OCI-LY1 (cell line): ENCODE measurements around the gene MAGI2.

Experiments
- H2AFZ ChIP-seq: fragments of 200-600 bp; sonication (generic), shearing (Covaris generic); 2 replicates; pipeline ENCODE4 v1.6.0; 2014; ENCODE audit warnings: antibody characterized with exemption, mild to moderate bottlenecking, low read length
- H3F3A ChIP-seq: fragments of 200-600 bp; sonication (generic), shearing (Covaris generic); 2 replicates; pipeline ENCODE4 v1.6.0; 2014; ENCODE audit warnings: mild to moderate bottlenecking, antibody characterized with exemption, low read length, moderate library complexity; ENCODE audit not compliant: insufficient read depth
- H3K27ac ChIP-seq: fragments of 200-600 bp; sonication (generic); 2 replicates; pipeline ENCODE4 v1.5.1; 2014; ENCODE audit warnings: low read length, mixed run types, mild to moderate bottlenecking, low read depth; ENCODE audit not compliant: poor library complexity, severe bottlenecking
- H3K27me3 ChIP-seq: fragments of 200-600 bp; sonication (generic); 2 replicates; pipeline ENCODE4 v1.6.0; 2014; ENCODE audit warnings: antibody characterized with exemption, mild to moderate bottlenecking, low read length, moderate library complexity; ENCODE audit not compliant: insufficient read depth
- H3K36me3 ChIP-seq: fragments of 200-600 bp; sonication (generic); 2 replicates; pipeline ENCODE4 v1.6.1; 2014; ENCODE audit warnings: mild to moderate bottlenecking, antibody characterized with exemption, low read length, moderate library complexity, mixed read lengths; ENCODE audit not compliant: insufficient read depth
- H3K4me1 ChIP-seq: fragments of 200-600 bp; sonication (generic); 2 replicates; pipeline ENCODE4 v1.5.1; 2014; ENCODE audit warnings: mild to moderate bottlenecking, low read length, moderate library complexity; ENCODE audit not compliant: insufficient read depth, severe bottlenecking
- H3K4me2 ChIP-seq: fragments of 200-600 bp; sonication (generic), shearing (Covaris generic); 2 replicates; pipeline ENCODE4 v1.6.1; 2014; ENCODE audit warnings: low read length
- H3K4me3 ChIP-seq: fragments of 200-600 bp; sonication (generic); 2 replicates; pipeline ENCODE4 v1.5.1; 2014; ENCODE audit warnings: low read length, low read depth, mild to moderate bottlenecking, mixed read lengths; ENCODE audit not compliant: poor library complexity, severe bottlenecking
- H3K79me2 ChIP-seq: fragments of 200-600 bp; shearing (Covaris generic); 2 replicates; pipeline ENCODE4 v1.6.1; 2016; ENCODE audit warnings: mixed run types, low read length, mixed read lengths; ENCODE audit not compliant: insufficient read depth
- H3K9ac ChIP-seq: fragments of 200-600 bp; sonication (generic), shearing (Covaris generic); 2 replicates; pipeline ENCODE4 v1.6.1; 2014; ENCODE audit warnings: mild to moderate bottlenecking, low read length, mixed read lengths
- H3K9me2 ChIP-seq: fragments of 200-600 bp; sonication (generic), shearing (Covaris generic); 2 replicates; pipeline ENCODE4 v1.6.1; 2014; ENCODE audit warnings: low read depth, mild to moderate bottlenecking, low read length, mixed read lengths
- H3K9me3 ChIP-seq: fragments of 200-600 bp; shearing (Covaris generic); 2 replicates; pipeline ENCODE4 v1.6.1; 2014; ENCODE audit warnings: low read length, mixed read lengths
- H4K20me1 ChIP-seq: fragments of 200-600 bp; sonication (generic), shearing (Covaris generic); 2 replicates; pipeline ENCODE4 v1.6.0; 2016; ENCODE audit warnings: mild to moderate bottlenecking, low read length; ENCODE audit not compliant: insufficient read depth
- EZH2 ChIP-seq: fragments of 200-600 bp; sonication (generic), shearing (Covaris generic); IDR thresholded peaks from 2 replicates; pipeline ENCODE4 v1.8.0; 2017; ENCODE audit warnings: borderline replicate concordance, mixed run types, mild to moderate bottlenecking, antibody characterized with exemption, low read length, moderate library complexity, mixed read lengths
- TF ChIP-seq, protein P1 (sequence below): fragments of 200-600 bp; sonication (generic), shearing (Covaris generic); IDR thresholded peaks from 2 replicates; pipeline ENCODE4 v1.5.1; 2017; ENCODE audit warnings: mild to moderate bottlenecking, antibody characterized with exemption, low read length, moderate library complexity, mixed read lengths

Gene MAGI2

DNA sequence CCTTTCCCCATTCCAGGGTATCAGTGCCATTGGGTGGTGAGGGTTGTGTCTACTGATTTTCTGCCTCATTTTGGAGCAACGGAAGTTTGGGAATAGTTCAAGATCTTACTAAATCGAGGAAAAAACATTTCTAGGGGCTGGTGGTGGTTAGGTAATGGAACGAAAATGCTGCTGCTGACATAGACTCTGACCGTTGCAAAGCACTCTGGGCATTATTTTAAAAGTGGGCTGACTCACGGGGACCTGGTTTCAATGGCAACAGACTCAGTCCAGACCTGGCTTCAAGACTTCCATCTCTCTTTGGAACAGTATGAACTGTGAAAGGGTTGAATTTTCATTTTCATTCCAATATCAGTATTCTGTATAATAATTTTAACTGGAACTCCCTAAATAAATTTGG, 1370.9 kb downstream of the MAGI2 start:
- Histone ChIP-seq H3K27ac (no peak overlapping the region), H3K4me3 (no peak overlapping the region), H3K4me1 (no peaks in the 10 kb centered on the region), H3K36me3 (no peaks in the 10 kb centered on the region), H4K20me1 (no peaks in the 10 kb centered on the region), H3F3A (no peaks in the 10 kb centered on the region), H2AFZ (no peak overlapping the region), H3K9me3 (no peaks in the 10 kb centered on the region), H3K9me2 (no peaks in the 10 kb centered on the region), H3K4me2 (no peak overlapping the region), H3K79me2 (no peaks in the 10 kb centered on the region), H3K9ac (no peak overlapping the region), H3K27me3 (no peaks in the 10 kb centered on the region)
- TF ChIP-seq EZH2: no peak
- TF ChIP-seq, protein P1, sequence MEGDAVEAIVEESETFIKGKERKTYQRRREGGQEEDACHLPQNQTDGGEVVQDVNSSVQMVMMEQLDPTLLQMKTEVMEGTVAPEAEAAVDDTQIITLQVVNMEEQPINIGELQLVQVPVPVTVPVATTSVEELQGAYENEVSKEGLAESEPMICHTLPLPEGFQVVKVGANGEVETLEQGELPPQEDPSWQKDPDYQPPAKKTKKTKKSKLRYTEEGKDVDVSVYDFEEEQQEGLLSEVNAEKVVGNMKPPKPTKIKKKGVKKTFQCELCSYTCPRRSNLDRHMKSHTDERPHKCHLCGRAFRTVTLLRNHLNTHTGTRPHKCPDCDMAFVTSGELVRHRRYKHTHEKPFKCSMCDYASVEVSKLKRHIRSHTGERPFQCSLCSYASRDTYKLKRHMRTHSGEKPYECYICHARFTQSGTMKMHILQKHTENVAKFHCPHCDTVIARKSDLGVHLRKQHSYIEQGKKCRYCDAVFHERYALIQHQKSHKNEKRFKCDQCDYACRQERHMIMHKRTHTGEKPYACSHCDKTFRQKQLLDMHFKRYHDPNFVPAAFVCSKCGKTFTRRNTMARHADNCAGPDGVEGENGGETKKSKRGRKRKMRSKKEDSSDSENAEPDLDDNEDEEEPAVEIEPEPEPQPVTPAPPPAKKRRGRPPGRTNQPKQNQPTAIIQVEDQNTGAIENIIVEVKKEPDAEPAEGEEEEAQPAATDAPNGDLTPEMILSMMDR: no peak

GRCh38 chr7:78081888-78082287, 1371.6 kb downstream of the MAGI2 start:
- H3K4me3 ChIP-seq: no peak overlapping the region
- no peaks in the 10 kb centered on the region for H4K20me1 ChIP-seq
- no peaks in the 10 kb centered on the region for H3K9me2 ChIP-seq
- no peak overlapping the region for H3K27ac ChIP-seq
- H3K4me2 ChIP-seq: no peak overlapping the region
- no peaks in the 10 kb centered on the region for H3K36me3 ChIP-seq
- no peaks in the 10 kb centered on the region for H3K27me3 ChIP-seq
- H3F3A ChIP-seq: no peaks in the 10 kb centered on the region
- no peak overlapping the region for H3K9ac ChIP-seq
- no peaks in the 10 kb centered on the region for H3K9me3 ChIP-seq
- no peak overlapping the region for H2AFZ ChIP-seq
- TF ChIP-seq EZH2: no peak
- TF ChIP-seq, protein P1: peak; percentile 57
- no peaks in the 10 kb centered on the region for H3K79me2 ChIP-seq
- no peaks in the 10 kb centered on the region for H3K4me1 ChIP-seq

DNA sequence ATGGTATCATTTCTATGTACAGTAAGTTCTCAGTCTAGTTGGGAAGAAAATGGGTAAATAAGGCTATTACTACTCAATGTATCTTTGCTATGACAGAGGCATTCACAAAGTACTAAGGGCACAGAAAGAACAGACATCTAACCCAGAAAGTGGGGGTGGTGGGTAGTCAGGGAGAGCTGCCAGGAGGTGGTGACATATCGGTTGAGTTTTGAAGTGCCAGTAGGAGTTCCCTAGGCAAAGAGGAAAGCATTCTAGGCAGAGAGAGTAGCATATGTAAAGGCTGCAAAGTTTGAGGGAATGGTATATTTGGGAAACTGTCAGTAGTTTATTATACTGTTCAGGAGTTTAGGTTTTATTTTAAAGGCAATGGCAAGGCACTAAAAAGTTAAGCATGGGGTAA, 1372.1 kb downstream of the MAGI2 start:
- H3K27ac ChIP-seq: no peak overlapping the region
- no peaks in the 10 kb centered on the region for H3K36me3 ChIP-seq
- no peaks in the 10 kb centered on the region for H3K27me3 ChIP-seq
- no peaks in the 10 kb centered on the region for H3K9me3 ChIP-seq
- H3K9me2 ChIP-seq: no peaks in the 10 kb centered on the region
- no peaks in the 10 kb centered on the region for H3F3A ChIP-seq
- H3K9ac ChIP-seq: no peak overlapping the region
- no peak overlapping the region for H3K4me3 ChIP-seq
- no peaks in the 10 kb centered on the region for H3K4me1 ChIP-seq
- TF ChIP-seq, protein P1: no peak
- TF ChIP-seq EZH2: no peak
- H3K79me2 ChIP-seq: no peaks in the 10 kb centered on the region
- H3K4me2 ChIP-seq: no peak overlapping the region
- no peaks in the 10 kb centered on the region for H4K20me1 ChIP-seq
- no peak overlapping the region for H2AFZ ChIP-seq
